Fibroblast of lung (primary cell): ENCODE results near the gene ANP32D. TPM values are rescaled to one million over a fixed set of nuclear protein-coding genes. Genes with fewer than 3 reads are reported as not detected.
"Not testable (repeated sequence)": the region's sequence is repeated elsewhere in the genome, so short reads cannot be mapped to it uniquely, and the experiment has no call there.

Source experiments
- DNase-seq, 2 donors: peaks; one replicate each; pipeline versions ENCODE4 v3.0.0 to v3.0.0-alpha.2; 2010; ENCODE audit warnings: low read depth in 2 of 2
- H2AFZ ChIP-seq: 2 replicates; pipeline ENCODE4 v1.5.1; 2012; ENCODE audit warnings: low read length, control low read depth, inconsistent platforms
- H3K27ac ChIP-seq: 2 replicates; pipeline ENCODE4 v1.5.1; 2011; ENCODE audit warnings: low read length, control low read depth; ENCODE audit not compliant: insufficient read depth
- H3K27me3 ChIP-seq: 2 replicates; pipeline ENCODE4 v1.5.1; 2011; ENCODE audit warnings: mild to moderate bottlenecking, low read length; ENCODE audit not compliant: control insufficient read depth, insufficient read depth
- H3K36me3 ChIP-seq: 2 replicates; pipeline ENCODE4 v1.5.1; 2011; ENCODE audit warnings: low read length; ENCODE audit not compliant: control insufficient read depth, insufficient read depth
- H3K4me1 ChIP-seq: 2 replicates; pipeline ENCODE4 v1.5.1; 2011; ENCODE audit warnings: low read length; ENCODE audit not compliant: control insufficient read depth, insufficient read depth; ENCODE audit errors: extremely low read depth
- H3K4me2 ChIP-seq: 2 replicates; pipeline ENCODE4 v1.5.1; 2011; ENCODE audit warnings: low read length, control low read depth; ENCODE audit not compliant: insufficient read depth; ENCODE audit errors: extremely low read depth
- H3K4me3 ChIP-seq, 4 experiments: fragments of 200-600 bp in 1 of 4; sonication (generic) in 1 of 4; replicated peaks in 1 of 4; 2 replicates each; pipeline ENCODE4 v1.5.1; 2011 to 2016; ENCODE audit warnings: low read length in 4 of 4, low read depth in 3 of 4, mild to moderate bottlenecking in 3 of 4, control low read depth in 2 of 4, inconsistent platforms in 1 of 4, mixed read lengths in 1 of 4; ENCODE audit not compliant: insufficient read depth in 1 of 4; ENCODE audit errors: control extremely low read depth in 1 of 4
- H3K79me2 ChIP-seq: 2 replicates; pipeline ENCODE4 v1.5.1; 2012; ENCODE audit warnings: mild to moderate bottlenecking, low read length, inconsistent platforms; ENCODE audit not compliant: control insufficient read depth, insufficient read depth
- H3K9ac ChIP-seq: 2 replicates; pipeline ENCODE4 v1.5.1; 2011; ENCODE audit warnings: mild to moderate bottlenecking, low read length, control low read depth; ENCODE audit not compliant: insufficient read depth
- H3K9me3 ChIP-seq: 2 replicates; pipeline ENCODE4 v1.5.1; 2012; ENCODE audit warnings: low read depth, low read length; ENCODE audit not compliant: control insufficient read depth, insufficient read depth
- H4K20me1 ChIP-seq: 2 replicates; pipeline ENCODE4 v1.5.1; 2011; ENCODE audit warnings: low read length; ENCODE audit not compliant: control insufficient read depth, insufficient read depth; ENCODE audit errors: extremely low read depth
- CTCF ChIP-seq, 2 donors: IDR thresholded peaks in 1 of 2; conservative IDR thresholded peaks in 1 of 2; 1 replicate in 1 of 2; 2 replicates in 1 of 2; pipeline ENCODE4 v1.5.1; 2011 to 2012; ENCODE audit warnings: low read length in 2 of 2, control low read depth in 1 of 2, inconsistent platforms in 1 of 2, low read depth in 1 of 2, mild to moderate bottlenecking in 1 of 2
- EZH2 ChIP-seq: IDR thresholded peaks from 2 replicates; pipeline ENCODE4 v1.5.1; 2012; ENCODE audit warnings: low read length, control low read depth, mild to moderate bottlenecking; ENCODE audit errors: missing control alignments
- polyA plus RNA-seq, 2 donors: library from polyadenylated mRNA; depleted of rRNA in 1 of 2; stranded (reverse) in 1 of 2; unstranded in 1 of 2; fragments of >200 nt; gene quantifications; 2 replicates each; pipeline ENCODE4 v1.2.1, GENCODE V29; 2011 to 2012; ENCODE audit warnings: missing spikeins in 1 of 2
- total RNA-seq: library from RNA; depleted of rRNA; stranded (reverse); fragments of >200 nt; gene quantifications from 2 replicates; pipeline ENCODE4 v1.2.1, GENCODE V29; 2014

The ANP32D gene
- total and polyA plus RNA-seq, 2 donors (not counting 1 experiment from before 2014, with no cell fraction given), result not detected

GRCh38 chr12:48446161-48446776 is 26.1 kb upstream of the ANP32D start:
- TF ChIP-seq EZH2 (no peak), CTCF (conservative IDR thresholded peaks at IDR 0.05 in 1 of 2, IDR thresholded peaks at IDR 0.05 in 1 of 2; ENCODE audit: low read depth in 1 of 2, low read length in 2 of 2) (no peak)
- no peak for DNase-seq
- H4K20me1 ChIP-seq, result no peaks in the 10 kb centered on the region
- H3K79me2 ChIP-seq, result no peaks in the 10 kb centered on the region
- H3K36me3 ChIP-seq, result no peaks in the 10 kb centered on the region
- no peak overlapping the region for H3K4me3 ChIP-seq
- H3K27ac ChIP-seq, result no peak overlapping the region
- H3K27me3 ChIP-seq, result no peaks in the 10 kb centered on the region
- H3K4me2 ChIP-seq, result no peak overlapping the region
- no peak overlapping the region for H3K9ac ChIP-seq
- H3K4me1 ChIP-seq, result no peaks in the 10 kb centered on the region
- no peak overlapping the region for H2AFZ ChIP-seq
- no peaks in the 10 kb centered on the region for H3K9me3 ChIP-seq

GRCh38 chr12:48447755-48448154 is 24.6 kb upstream of the ANP32D start:
- Histone ChIP-seq H3K4me3 (no peak overlapping the region), H3K9ac (no peak overlapping the region), H3K27ac (no peak overlapping the region), H3K36me3 (no peaks in the 10 kb centered on the region), H2AFZ (no peak overlapping the region), H3K4me1 (no peaks in the 10 kb centered on the region), H3K4me2 (no peak overlapping the region), H4K20me1 (no peaks in the 10 kb centered on the region), H3K27me3 (no peaks in the 10 kb centered on the region), H3K9me3 (no peaks in the 10 kb centered on the region), H3K79me2 (no peaks in the 10 kb centered on the region)
- TF ChIP-seq EZH2 (no peak), CTCF (conservative IDR thresholded peaks at IDR 0.05 in 1 of 2, IDR thresholded peaks at IDR 0.05 in 1 of 2; ENCODE audit: low read depth in 1 of 2, low read length in 2 of 2) (no peak)
- no peak for DNase-seq

- Histone ChIP-seq H3K27me3 (no peaks in the 10 kb centered on the region), H3K9ac (no peak overlapping the region), H3K36me3 (no peaks in the 10 kb centered on the region), H3K4me1 (no peaks in the 10 kb centered on the region), H3K4me3 (no peak overlapping the region), H4K20me1 (no peaks in the 10 kb centered on the region), H3K27ac (no peak overlapping the region), H3K9me3 (no peaks in the 10 kb centered on the region), H3K79me2 (no peaks in the 10 kb centered on the region), H2AFZ (no peak overlapping the region), H3K4me2 (no peak overlapping the region)
- DNase-seq, result no peak
- TF ChIP-seq CTCF (conservative IDR thresholded peaks at IDR 0.05 in 1 of 2, IDR thresholded peaks at IDR 0.05 in 1 of 2; ENCODE audit: low read depth in 1 of 2, low read length in 2 of 2) (no peak), EZH2 (no peak)
These were observed 21.0 kb upstream of the ANP32D start for GRCh38 chr12:48451372-48451771.

- H3K4me2 ChIP-seq, H3K9me3 ChIP-seq, H3K27ac ChIP-seq, H3K36me3 ChIP-seq, H3K27me3 ChIP-seq, H4K20me1 ChIP-seq, H2AFZ ChIP-seq, DNase-seq, H3K9ac ChIP-seq, H3K4me3 ChIP-seq, H3K79me2 ChIP-seq, H3K4me1 ChIP-seq: not testable (repeated sequence)
These were observed 19.4 kb upstream of the ANP32D start for GRCh38 chr12:48452961-48453360.
